T follicular helper cell (primary cell): ENCODE data around the gene SAMD3.
"Not testable (repeated sequence)": the region's sequence is repeated elsewhere in the genome, so short reads cannot be mapped to it uniquely, and the experiment has no call there.

Experiments used
- DNase-seq: peaks from one replicate; pipeline ENCODE4 v3.0.0-alpha.2; 2020; ENCODE audit warnings: low read depth

SAMD3 gene

DNA sequence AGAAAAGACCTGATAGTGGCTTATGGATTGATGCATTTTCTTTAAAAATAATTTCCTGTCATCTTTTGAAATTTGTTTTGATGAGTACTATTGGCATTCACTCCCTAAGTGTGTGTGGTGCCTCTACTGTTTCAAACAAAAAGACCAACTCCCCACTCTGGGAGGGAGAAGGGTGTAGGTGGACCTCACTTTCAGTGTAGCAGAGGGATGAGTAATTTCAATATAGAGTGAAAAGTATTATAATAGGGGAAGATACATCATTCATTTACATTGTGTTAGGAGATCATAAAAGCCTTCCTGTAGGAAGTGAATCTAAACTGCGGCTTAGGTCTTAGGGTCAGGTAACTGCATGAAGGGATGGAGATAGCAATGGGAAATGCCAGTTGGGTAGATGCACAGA is 46.4 kb downstream of the SAMD3 start:
- DNase-seq: no peak

DNA sequence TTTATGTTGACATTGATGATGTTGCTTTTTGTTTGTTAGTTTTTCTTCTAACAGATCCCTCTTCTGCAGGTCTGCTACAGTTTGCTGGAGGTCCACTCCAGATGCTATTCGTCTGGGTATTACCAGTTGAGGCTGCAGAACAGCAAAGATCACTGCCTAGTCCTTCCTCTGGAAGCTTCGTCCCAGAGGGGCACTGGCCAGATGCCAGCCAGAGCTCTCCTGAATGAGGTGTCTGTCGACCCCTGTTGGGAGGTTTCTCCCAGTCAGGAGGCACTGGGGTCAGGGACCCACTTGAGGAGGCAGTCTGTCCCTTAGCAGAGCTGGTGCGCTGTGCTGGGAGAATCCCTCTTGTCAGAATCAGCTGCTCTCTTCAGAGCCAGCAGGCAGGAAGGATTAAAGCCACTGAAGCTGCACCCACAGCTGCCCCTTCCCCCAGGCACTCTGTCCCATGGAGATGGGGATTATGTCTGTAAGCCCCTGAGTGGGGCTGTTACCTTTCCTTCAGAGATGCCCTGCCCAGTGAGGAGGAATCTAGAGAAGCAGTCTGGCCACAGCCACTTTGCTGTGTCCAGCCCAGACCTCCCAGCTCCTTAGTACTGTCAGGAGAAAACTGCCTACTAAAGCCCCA is 49.3 kb downstream of the SAMD3 start:
- DNase-seq: not testable (repeated sequence)

DNA sequence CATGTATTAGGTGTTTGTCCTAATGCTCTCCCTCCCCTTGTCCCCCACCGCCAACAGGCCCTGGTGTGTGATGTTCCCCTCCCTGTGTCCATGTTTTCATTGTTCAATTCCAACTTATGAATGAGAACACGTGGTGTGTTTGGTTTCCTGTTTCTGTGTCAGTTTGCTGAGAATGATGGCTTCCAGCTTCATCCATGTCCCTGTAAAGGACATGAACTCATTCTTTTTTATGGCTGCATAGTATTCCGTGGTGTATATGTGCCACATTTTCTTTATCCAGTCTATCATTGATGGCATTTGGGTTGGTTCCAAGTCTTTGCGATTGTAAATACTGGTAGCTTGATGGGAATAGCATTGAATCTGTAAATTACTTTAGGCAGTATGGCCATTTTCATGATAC is 52.6 kb downstream of the SAMD3 start:
- DNase-seq: not testable (repeated sequence)

GRCh38 chr6:130167655-130168054 is 55.1 kb downstream of the SAMD3 start:
- no peak for DNase-seq

DNA sequence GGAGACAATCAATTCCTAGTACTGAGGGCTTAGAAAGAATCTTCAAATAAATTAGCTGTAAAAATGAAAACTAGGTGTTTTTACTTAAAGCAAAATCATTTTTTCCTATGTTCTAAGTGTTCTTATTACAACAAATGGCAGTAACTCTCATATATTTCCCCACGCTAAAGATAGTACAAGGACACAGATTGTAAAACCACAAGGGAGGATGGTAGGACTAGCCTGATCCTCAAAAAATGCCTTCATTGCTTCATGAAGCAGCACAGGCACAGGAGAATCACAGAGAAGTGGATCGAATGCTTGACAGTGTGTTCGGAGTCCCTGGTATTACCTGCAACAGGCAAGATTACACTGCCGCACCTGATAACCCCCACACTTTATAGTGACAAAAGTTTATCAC is 58.5 kb downstream of the SAMD3 start:
- no peak for DNase-seq

- no peak for DNase-seq
These were observed 59.5 kb downstream of the SAMD3 start for GRCh38 chr6:130163266-130163665.

GRCh38 chr6:130162421-130162820 is 60.3 kb downstream of the SAMD3 start:
- DNase-seq: no peak

DNA sequence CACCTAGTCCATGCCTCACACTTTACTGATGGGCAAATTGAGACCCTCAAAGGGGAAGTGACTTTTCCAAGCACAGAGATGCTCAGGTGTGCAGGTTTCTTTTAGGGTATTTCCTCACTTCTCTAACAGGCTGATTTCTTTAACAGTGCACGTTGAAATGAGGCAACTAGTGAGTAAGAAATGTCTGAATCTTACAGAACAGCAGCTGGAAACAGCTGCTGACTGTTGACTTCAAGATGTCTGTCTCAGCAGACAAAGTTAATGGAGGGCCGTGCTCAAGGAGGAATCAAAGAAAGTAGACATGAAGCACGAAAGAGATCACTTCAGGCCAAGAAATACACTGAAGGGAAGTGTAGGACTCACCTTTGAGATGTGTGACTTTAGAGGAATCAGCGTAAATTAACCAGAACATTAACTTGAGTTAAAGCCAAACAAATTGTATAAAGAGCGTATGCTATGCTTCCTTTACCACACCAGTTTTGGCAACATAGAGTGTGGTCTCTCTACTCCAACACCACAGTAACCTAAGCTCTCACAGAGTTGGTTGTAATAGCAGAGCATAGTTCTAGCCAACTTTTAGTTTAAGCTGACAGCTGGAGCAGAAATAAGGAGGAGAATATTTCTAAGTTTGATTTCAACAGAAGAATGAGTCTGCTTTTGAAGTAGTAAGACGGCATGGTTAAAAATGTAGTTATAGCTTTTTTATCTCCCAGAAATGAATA is 60.9 kb downstream of the SAMD3 start:
- DNase-seq: no peak

GRCh38 chr6:130159956-130160355 is 62.8 kb downstream of the SAMD3 start:
- no peak for DNase-seq

GRCh38 chr6:130158548-130158947 is 64.2 kb downstream of the SAMD3 start:
- DNase-seq: no peak

GRCh38 chr6:130158056-130158455 is 64.7 kb downstream of the SAMD3 start:
- no peak for DNase-seq

- no peak for DNase-seq
These were observed 65.8 kb downstream of the SAMD3 start for GRCh38 chr6:130156908-130157307.

DNA sequence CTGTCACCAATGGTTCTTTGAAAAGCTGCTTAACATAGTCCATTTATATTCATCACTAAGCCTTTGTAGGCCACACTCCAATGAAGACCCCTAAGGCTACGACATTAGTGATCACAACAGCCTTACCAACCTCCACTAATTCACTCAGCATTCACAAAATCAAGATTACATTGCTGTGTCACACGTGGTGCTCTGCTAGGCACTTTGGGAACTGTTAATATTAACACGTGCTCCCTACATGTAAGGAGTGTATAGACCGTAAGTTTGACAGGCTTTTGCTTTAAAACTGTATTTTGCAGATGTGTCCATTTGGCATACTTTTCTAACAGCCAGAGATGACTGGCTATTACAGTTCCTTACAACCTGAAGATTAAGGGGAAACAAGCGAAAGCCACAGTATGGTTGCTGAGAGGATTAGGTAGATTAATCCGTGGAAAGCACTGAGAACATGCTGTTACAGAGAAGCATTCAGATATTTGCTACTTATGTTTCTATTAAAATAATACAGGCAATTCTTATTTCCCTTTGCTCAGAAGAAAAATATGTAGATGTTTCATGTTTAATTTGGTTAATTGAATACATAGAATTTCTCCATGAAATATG is 69.7 kb downstream of the SAMD3 start:
- DNase-seq: no peak

- no peak for DNase-seq
These were observed 71.8 kb downstream of the SAMD3 start for GRCh38 chr6:130150906-130151305.

DNA sequence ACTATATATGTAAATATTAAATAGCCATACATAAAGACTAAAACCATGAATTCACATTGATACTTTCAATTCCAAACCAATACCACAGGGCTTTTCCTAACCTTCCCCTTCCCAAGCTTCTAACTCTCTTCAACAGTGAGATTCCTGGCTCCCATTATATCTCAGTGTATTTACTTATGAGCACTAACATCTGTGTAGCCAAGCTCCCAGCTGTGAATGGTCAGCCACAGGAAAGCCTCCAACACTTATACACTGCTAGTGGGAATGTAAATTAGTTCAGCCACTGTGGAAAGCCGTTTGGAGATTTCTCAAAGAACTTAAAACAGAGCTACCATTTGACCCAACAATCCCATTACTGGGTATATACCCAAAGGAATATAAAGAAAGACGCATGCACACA is 73.7 kb downstream of the SAMD3 start:
- DNase-seq: not testable (repeated sequence)

DNA sequence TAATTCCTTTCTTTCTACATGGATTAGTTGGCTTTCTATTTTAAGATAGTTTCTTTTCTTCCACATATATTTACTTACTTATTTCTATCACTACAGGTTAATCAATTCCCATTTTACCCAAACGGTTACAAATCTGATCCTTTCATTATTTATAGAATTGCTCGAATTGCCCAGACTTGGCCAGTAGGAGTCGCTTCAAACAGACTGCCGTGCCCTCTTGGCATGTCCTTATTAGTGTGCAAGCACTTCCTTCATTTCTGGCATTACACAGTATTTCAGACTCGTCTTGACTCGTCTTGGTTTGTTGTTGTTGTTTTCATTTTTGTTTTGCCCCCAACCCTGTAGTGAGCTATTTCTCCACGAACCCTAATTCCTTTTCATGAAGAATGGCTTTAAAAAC is 74.6 kb downstream of the SAMD3 start:
- DNase-seq: no peak

DNA sequence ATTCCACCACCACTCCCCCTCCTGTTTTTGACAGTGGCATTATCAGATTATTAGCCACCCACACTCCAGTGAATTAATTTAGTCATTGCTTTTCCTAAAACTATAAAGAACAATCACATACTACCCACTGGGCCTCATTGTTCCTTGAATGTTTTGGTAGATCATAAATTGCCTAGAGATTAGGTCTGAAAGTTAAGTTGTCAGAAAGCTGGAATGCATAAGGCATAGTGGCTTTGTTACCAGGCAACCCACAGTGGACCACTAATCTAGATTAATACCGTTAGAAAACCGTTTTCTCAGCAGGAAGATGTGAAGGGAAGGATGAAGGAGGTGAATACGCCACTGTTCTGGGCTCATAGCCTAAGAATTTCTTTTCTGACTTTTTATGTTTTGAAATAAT is 75.6 kb downstream of the SAMD3 start:
- DNase-seq: no peak

DNA sequence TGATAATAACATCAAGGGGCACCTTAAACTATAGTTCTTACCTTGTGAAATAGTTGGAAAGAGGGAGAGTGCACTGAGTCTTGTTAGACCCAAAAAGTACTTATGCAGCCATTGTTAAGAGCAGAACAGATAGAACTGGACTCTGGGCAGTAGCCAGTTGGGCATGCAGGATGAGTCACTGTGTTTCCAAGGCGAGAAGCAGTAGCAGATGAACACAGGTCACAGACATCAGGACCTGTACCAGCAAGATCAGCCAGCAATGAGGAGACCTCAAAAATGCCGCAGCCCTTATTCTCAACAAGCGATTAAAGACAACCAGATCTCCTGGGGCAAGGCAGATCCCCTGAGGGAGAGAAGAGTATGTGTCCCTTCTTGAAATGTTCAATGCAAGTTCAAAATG is 79.0 kb downstream of the SAMD3 start:
- DNase-seq: no peak

DNA sequence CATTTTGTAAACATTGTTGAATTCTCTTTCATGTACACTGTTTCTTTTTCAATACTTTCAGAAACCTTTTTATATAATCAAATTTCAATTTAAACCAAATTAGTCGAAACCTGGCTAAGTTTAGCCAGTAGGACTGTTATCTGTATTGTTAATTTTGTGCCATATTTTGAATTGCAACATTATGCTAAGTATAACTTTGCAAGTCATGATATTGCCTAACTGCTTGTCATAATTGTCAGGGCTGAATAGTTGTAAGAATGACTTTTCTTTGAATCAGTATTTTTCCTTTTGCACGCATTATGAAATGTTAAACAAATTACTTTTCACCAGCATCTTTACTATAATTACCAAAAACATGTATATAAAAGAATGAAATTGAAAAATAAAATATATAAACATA is 82.7 kb downstream of the SAMD3 start:
- DNase-seq: no peak

DNA sequence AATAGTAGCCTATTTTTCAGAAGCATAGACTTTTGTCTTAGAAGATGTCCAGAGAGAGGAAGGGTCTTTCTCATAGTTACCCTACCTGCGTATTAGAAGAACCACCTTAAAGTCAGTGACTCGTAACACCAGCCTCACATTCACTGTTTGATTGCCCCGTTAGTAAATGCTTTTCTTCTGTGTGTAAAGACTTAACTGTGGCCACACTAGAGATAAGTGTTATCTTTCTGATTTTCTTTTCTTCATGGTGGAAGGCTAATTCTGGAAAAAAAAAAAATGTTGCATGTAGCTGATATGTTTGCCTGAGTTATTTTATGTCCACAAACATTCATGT is 83.9 kb downstream of the SAMD3 start:
- DNase-seq: no peak

GRCh38 chr6:130138116-130138908 is 84.4 kb downstream of the SAMD3 start:
- no peak for DNase-seq

DNA sequence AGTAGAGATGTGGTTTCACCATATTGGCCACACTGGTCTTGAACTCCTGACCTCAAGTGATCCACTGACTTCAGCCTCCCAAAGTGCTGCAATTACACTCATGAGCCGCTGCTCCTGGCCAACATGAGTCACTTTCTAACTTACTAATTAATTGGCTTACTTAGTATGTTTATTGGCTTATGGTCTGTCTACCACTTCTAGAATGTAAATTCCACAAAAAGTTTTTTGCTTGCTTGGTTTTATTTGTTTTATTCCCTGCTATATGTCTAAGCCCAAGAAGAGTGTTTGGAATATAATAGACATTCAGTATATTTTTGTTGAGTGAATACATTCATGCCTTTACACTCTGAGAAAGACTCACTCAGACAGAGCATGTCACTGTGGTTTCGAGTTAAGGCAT is 86.0 kb downstream of the SAMD3 start:
- DNase-seq: no peak

GRCh38 chr6:130134582-130134981 is 88.2 kb downstream of the SAMD3 start:
- DNase-seq: no peak
